ENCODE measurements around the gene MC1R. TPM values are rescaled to one million over a fixed set of nuclear protein-coding genes. Genes with fewer than 3 reads are reported as not detected.

Gene MC1R
- polyA plus RNA-seq, 1 donor from 2014 or later, result 0.93 TPM

DNA sequence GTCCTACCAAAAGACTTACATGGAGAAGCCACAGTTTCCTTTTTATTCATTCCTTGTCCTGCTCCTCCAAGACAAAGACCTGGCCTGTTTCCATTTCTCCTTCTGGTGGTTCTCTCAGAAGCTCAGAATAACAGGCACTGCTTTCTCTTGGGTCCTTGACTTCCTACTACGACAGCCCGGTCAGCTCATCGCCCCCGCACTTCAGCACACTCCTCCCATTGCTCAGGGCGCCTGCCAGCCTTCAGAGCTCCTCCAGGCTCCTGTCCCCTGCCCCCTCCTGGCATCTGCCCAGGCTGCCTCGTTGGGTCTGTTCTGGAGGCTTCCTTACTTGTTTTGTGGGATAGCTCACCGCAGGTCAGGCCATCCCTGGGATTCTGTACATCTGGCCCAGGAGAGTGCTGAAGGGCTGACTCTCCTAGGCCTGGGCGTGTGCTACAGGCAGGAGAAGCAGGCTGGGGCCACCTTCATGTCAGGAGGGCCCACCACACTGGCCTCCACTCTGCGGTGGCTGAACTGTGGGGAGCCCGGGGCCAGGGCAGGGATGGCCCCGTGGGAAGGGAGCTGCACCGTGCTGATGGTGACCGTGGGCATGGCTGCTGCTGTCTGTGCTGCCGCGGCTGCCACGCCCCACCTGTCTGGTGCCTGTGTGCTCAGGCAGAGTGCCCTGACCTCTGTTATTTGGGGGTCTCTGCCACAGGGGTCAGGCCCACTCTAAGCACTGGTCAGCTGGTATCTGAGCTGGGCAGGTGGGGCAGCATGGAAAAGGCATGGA is 27.6 kb upstream of the MC1R start:
- no peaks in the 10 kb centered on the region for H3K27me3 Mint-ChIP-seq
- peaks cover 4% of the 10 kb centered on the region for H3K36me3 Mint-ChIP-seq
- H3K9me3 Mint-ChIP-seq, result no peaks in the 10 kb centered on the region
- peak overlapping the region in 1 of 4 donors; percentile 6 for H3K4me3 Mint-ChIP-seq
- peak overlapping the region in 1 of 3 donors; percentile 46 for H3K27ac Mint-ChIP-seq
- no peaks in the 10 kb centered on the region for H3K4me1 Mint-ChIP-seq

DNA sequence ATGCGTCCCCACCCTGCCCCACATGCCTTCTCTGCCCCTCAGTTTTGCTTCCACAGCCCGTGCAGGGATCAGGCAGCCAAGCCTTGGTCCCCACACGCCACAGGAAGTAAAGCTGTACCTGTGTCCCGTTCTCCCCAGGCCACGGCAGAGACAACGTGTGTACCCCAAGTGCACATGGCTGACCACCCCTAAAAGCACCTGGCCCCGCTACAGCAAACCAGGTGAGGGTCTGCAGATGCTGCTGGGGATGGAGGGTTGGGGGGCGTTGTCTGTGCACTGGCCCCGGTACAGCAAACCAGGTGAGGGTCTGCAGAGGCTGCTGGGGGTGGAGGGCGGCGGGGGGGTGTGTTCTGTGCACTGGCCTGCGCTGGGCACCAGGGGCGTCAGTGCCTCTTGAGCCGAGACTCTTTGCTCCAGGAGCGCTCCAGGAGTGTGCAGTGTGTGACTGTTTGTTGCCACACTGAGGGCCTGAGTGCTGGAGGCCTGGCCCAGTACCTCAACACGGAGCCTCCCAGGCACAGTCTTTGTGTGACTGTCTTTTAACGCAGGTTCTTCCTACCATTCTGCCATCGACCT is 26.5 kb upstream of the MC1R start:
- H3K36me3 Mint-ChIP-seq, result peaks cover 4% of the 10 kb centered on the region
- H3K27ac Mint-ChIP-seq, result peak overlapping the region in 1 of 3 donors; percentile 18
- H3K9me3 Mint-ChIP-seq, result no peaks in the 10 kb centered on the region
- no peak overlapping the region for H3K4me3 Mint-ChIP-seq
- H3K4me1 Mint-ChIP-seq, result no peaks in the 10 kb centered on the region
- no peaks in the 10 kb centered on the region for H3K27me3 Mint-ChIP-seq

DNA sequence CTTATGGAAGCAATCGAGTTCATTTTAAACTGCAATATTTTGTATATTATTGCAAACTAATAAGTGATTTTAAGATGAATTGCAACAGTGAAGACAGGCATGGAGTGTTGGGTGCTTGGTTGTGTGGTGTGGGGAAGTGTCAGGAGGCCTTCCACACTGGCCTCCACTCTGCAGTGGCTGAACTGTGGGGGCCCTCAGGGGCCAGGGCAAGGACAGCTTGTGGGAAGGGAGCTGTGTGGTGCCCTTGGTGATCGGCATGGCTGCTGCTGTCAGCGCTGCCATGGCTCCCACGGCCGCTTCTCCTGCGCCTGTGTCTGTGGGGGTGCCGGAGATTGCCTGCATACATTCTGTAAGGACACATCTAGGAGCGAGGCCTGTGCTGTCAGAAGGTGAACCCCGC is 26.0 kb upstream of the MC1R start:
- Mint-ChIP-seq H3K27ac (peak overlapping the region in 1 of 3 donors; percentile 18), H3K36me3 (peaks cover 2% of the 10 kb centered on the region), H3K9me3 (no peaks in the 10 kb centered on the region), H3K27me3 (no peaks in the 10 kb centered on the region), H3K4me1 (no peaks in the 10 kb centered on the region), H3K4me3 (no peak overlapping the region)

GRCh38 chr16:89893642-89894548 is 24.8 kb upstream of the MC1R start:
- Mint-ChIP-seq H3K36me3 (peaks cover 2% of the 10 kb centered on the region), H3K4me3 (no peak overlapping the region), H3K4me1 (no peaks in the 10 kb centered on the region), H3K27ac (no peak overlapping the region), H3K27me3 (no peaks in the 10 kb centered on the region), H3K9me3 (no peaks in the 10 kb centered on the region)

DNA sequence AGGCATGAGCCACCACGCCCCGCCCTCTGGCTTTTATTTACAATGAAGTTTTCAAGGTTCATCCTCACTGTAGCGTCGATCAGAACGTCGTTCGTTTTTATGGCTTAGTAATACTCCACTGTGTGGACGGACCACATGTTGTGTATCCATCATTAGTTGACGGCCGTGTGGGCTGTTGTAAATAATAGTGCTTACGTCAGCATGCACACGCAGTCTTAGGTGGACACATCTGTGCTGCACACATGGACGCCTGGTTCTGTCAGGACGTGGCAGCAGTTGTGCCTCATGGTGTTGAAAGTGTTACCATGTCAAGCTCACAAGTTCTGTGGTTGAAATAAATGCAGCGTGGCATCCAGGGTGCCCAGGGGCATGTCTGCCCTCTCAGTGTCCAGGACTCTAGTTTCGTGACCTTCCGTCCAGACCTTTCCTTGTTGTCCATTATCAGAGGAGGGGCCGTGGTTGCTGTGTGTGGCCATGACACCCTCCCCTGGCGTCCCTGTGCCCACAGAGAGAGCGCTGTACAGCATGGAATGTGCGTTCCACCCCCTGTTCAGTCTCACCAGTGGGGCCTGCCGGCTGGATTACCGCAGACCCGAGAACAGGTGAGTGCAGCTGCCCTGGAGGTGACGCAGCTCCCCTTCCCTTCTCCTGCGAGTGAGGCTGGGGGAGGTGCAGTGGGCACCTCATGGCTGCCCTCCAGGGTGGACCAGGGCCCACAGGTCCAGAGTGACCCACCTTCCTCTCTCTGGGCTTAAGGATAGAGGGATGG is 23.0 kb upstream of the MC1R start:
- Mint-ChIP-seq H3K27me3 (no peaks in the 10 kb centered on the region), H3K27ac (peak overlapping the region in 1 of 3 donors; percentile 28), H3K9me3 (no peaks in the 10 kb centered on the region), H3K36me3 (peaks cover 5% of the 10 kb centered on the region), H3K4me3 (no peak overlapping the region), H3K4me1 (no peaks in the 10 kb centered on the region)

- no peak overlapping the region for H3K27ac Mint-ChIP-seq
- no peaks in the 10 kb centered on the region for H3K9me3 Mint-ChIP-seq
- no peaks in the 10 kb centered on the region for H3K27me3 Mint-ChIP-seq
Measured at GRCh38 chr16:89897204-89897603, 21.5 kb upstream of the MC1R start.

GRCh38 chr16:89898201-89898967 is 20.3 kb upstream of the MC1R start:
- H3K9me3 Mint-ChIP-seq, result no peaks in the 10 kb centered on the region
- no peaks in the 10 kb centered on the region for H3K27me3 Mint-ChIP-seq
- peaks cover 5% of the 10 kb centered on the region for H3K36me3 Mint-ChIP-seq
- peak overlapping the region in 1 of 4 donors; percentile 32 for H3K4me3 Mint-ChIP-seq
- peak overlapping the region in 1 of 3 donors; percentile 87 for H3K27ac Mint-ChIP-seq
- H3K4me1 Mint-ChIP-seq, result no peaks in the 10 kb centered on the region

More at GRCh38 chr16:89897204-89897603, 21.5 kb upstream of the MC1R start:
- Mint-ChIP-seq H3K4me3 (no peak overlapping the region), H3K36me3 (peaks cover 5% of the 10 kb centered on the region), H3K4me1 (no peaks in the 10 kb centered on the region)

DNA sequence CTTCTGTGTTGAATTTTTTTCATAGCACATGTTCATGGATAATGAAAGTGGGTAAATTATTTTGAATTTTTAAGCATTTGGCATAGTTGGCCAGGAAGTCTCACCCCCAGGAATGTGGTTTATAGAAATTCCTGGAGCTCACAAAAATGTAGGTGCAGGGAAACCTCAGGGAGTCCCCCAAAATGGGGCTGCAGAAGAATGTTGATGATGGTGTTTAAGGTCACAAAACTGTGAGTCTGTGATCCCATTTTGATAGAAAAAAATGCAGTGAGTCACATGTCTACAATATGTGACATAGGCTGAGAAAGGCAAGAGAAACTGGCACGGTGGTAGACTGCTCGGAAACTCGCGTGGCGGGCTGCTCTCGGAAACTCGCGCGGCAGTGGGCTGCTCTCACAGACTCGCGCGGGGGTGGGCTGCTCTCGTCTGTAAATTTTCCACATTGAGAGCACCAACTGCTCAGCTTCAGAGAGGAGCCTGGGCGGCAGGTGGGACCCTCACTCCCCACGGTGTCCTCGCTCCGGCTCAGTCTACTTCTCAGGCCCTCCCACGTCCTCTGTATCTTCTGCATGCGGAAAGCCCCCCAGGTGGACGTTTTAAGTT is 18.7 kb upstream of the MC1R start:
- no peak overlapping the region for H3K4me3 Mint-ChIP-seq
- no peaks in the 10 kb centered on the region for H3K9me3 Mint-ChIP-seq
- peak overlapping the region in 1 of 3 donors; percentile 47 for H3K27ac Mint-ChIP-seq
- no peaks in the 10 kb centered on the region for H3K27me3 Mint-ChIP-seq
- H3K4me1 Mint-ChIP-seq, result no peaks in the 10 kb centered on the region
- H3K36me3 Mint-ChIP-seq, result peaks cover 5% of the 10 kb centered on the region

DNA sequence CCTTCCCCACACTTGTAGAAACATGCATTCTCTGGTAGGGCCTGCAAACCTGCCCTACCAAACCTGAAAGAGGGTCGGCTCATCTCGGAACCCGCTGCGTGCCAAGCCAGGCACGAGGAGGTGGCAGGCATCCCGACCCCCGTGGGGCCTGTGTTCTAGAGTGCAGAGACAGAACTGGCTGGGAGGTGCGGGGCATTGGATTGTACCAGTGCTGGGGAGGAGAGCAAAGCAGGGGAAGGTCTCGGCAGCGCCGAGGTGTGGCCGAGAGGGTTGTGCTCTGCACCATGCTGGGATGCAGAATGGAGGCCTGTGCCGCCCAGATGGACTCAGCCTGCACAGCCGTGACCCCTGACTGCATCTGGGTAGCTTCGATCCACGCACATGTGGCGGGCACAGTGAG is 17.8 kb upstream of the MC1R start:
- peaks cover 3% of the 10 kb centered on the region for H3K36me3 Mint-ChIP-seq
- H3K27ac Mint-ChIP-seq, result no peak overlapping the region
- no peaks in the 10 kb centered on the region for H3K4me1 Mint-ChIP-seq
- H3K27me3 Mint-ChIP-seq, result no peaks in the 10 kb centered on the region
- H3K4me3 Mint-ChIP-seq, result no peak overlapping the region
- H3K9me3 Mint-ChIP-seq, result no peaks in the 10 kb centered on the region

DNA sequence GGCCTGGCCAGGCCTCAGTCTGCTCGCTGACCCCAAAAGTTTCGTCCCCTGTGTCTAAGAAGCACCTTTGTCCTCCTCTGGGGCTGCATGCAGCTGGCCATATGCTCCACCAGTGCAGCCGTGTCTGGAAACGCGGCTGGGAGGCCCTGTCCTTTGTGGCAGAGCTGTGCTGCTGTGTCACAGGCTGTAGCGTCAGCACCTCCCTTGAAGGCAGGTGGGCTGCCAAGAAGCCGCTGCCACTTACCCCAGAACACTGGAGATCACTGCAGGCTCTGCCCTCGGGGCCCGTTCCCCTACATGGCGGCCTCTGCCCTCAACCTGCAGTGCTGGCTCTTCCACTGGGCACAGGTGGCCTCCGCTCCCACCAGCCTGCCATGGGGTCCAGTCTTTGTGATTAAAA is 15.7 kb upstream of the MC1R start:
- H3K27ac Mint-ChIP-seq, result no peak overlapping the region
- H3K27me3 Mint-ChIP-seq, result no peaks in the 10 kb centered on the region
- H3K4me1 Mint-ChIP-seq, result no peaks in the 10 kb centered on the region
- peaks cover 3% of the 10 kb centered on the region for H3K36me3 Mint-ChIP-seq
- H3K9me3 Mint-ChIP-seq, result no peaks in the 10 kb centered on the region
- no peak overlapping the region for H3K4me3 Mint-ChIP-seq

DNA sequence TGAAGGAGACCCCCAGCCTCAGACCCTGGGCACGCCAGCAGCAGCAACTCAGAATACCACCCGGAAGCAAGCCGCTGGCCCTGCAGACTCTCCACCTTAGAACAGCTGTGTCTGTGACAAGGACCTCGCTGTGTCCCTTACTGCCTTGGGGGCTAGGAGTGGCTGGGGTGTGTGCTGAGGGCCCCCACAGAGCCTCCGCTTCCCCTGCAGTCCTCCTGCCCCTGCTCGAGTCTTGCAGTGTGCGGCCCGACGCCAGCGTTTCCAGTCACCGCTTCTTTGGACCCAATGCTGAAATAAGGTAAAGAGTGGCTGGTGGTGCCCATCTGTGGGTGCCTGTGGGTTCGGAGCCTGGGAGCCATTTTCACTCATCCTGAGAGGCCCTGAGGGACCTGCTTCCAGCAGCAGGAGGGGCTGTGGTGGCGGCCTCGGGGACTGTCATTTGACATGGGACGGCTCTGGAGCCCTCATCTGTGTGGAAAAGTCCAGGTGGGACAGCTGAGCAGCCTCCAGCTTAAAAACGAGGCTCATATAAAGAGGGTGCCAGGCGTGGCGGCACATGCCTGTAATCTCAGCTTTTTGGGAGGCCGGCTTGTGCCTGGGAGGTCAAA is 14.7 kb upstream of the MC1R start:
- H3K36me3 Mint-ChIP-seq, result peaks cover 2% of the 10 kb centered on the region
- no peaks in the 10 kb centered on the region for H3K4me1 Mint-ChIP-seq
- no peak overlapping the region for H3K27ac Mint-ChIP-seq
- H3K4me3 Mint-ChIP-seq, result no peak overlapping the region
- no peaks in the 10 kb centered on the region for H3K9me3 Mint-ChIP-seq
- H3K27me3 Mint-ChIP-seq, result no peaks in the 10 kb centered on the region

DNA sequence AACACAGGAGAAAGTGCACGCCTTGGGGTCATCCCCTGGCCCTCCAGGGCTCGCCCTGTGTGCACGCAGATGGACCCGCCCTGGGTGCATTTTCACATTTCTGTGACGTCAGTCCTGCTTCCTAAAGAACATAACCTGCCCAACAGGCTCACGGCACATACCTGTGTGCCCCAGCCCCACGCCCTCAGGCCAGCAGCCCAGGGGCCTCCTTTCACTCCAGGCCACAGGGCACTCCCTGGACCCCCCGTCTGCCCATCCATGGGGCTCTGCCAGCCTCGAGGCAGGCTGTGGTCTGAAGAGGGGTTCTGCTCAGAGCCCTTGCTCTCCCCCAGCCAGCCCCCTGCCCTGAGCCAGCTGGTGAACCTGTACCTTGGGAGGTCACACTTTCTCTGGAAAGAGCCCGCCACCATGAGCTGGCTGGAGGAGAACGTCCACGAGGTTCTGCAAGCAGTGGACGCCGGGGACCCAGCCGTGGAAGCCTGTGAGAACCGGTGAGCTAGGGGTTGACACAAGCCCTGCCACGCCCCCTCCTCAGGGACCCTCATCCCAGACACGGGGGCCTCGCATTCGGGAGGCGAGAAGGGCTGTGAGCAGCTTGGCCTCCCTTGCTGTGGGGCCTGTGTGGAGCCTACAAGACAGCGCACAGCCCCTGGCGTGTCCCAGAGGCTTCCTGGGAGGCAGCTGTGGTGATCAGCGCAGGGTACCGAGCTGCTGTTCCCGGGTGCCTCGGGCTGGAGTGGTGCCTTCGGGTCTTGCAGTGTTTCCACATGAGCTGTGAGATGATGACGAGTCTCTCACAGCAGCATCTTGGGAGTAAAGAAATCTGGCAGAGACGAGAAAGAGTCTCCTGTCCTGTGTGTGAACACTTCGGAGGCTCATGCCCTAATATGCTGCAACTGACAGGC is 13.8 kb upstream of the MC1R start:
- H3K27ac Mint-ChIP-seq, result no peak overlapping the region
- H3K4me3 Mint-ChIP-seq, result no peak overlapping the region
- H3K36me3 Mint-ChIP-seq, result no peaks in the 10 kb centered on the region
- H3K4me1 Mint-ChIP-seq, result peaks cover 0 to 2% (median 0%) of the 10 kb centered on the region in 3 donors
- H3K27me3 Mint-ChIP-seq, result no peaks in the 10 kb centered on the region
- no peaks in the 10 kb centered on the region for H3K9me3 Mint-ChIP-seq
